Activated CD4-positive, CD25-positive, alpha-beta regulatory T cell treated with anti-CD3 and anti-CD28 coated beads, Interleukin-2, amount 50 U/mL, for 24 hours (primary cell): ENCODE results near the gene ELOA2.
"Not testable (repeated sequence)": the region's sequence is repeated elsewhere in the genome, so short reads cannot be mapped to it uniquely, and the experiment has no call there.

Source experiments
- ATAC-seq, 2 donors: fragments of 150-1000 bp; cut with Tn5 transposase; one replicate each; pipeline ENCODE4 v1.10.0; 2021; ENCODE audit warnings: mild to moderate bottlenecking in 1 of 2, moderate library complexity in 1 of 2

Gene ELOA2

GRCh38 chr18:47019870-47020269 is 15.6 kb downstream of the ELOA2 start:
- ATAC-seq = not testable (repeated sequence)
